NOMO-1 (cell line): ENCODE data around the gene CRMP1.
"Not testable (repeated sequence)": the region's sequence is repeated elsewhere in the genome, so short reads cannot be mapped to it uniquely, and the experiment has no call there.

Source experiments
- DNase-seq, 2 experiments: peaks; one replicate each; lab custom pipeline; 2025; ENCODE audit not compliant: unreplicated experiment in 2 of 2; lab: John Stamatoyannopoulos, UW

The CRMP1 gene

DNA sequence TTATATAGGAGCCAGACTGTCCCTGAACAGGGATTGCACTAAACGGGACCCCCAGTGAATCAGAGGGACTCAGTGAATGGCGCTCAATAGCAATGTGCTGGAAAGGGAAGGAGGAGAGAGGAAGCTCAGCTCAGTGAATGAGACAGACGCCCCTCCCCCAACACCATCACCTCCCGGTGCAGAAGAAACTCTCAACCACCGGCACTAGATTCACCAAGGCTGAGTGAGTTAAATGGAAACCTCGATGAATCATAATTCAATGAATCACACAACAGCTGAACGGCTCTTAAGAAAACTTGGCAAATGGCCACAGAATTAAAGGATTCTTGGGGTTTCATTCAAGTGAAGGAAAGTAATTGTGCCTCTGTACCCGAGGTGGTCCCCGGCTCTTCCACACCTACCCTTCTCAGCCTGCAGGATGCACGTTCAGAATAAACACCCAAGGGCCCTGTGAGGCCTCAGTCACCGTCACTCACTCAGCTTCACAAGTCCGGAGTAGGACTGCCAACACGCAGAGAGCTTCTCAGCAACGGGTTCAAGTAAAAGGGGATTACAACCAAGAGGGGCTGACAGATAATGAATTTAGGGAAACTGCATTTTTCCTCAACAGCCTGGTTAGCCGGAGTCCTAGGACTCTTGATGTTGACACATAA is 29.3 kb downstream of the CRMP1 start:
- no peak for DNase-seq

GRCh38 chr4:5858020-5858769 is 34.7 kb downstream of the CRMP1 start:
- DNase-seq = no peak

DNA sequence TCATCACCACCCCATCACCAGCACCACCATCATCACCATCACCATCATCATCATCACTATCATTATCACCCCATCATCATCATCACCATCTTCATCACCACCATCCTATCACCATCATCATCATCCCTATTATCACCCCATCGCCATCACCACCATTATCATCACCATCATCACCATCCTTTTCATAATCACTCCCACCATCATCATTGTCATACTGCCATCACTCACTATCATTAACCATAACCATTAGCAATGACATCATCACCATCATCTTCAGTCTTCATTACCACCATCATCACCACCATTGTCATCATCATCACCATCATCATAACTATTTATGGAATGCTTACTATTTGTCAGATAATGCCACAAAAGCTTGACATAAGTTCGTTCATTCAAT is 35.7 kb downstream of the CRMP1 start:
- DNase-seq = no peak

GRCh38 chr4:5856362-5856761 is 36.5 kb downstream of the CRMP1 start:
- not testable (repeated sequence) for DNase-seq

GRCh38 chr4:5854929-5855328 is 38.0 kb downstream of the CRMP1 start:
- DNase-seq = no peak

- no peak for DNase-seq
Measured at GRCh38 chr4:5852523-5853202, 40.2 kb downstream of the CRMP1 start.

GRCh38 chr4:5851637-5852301 is 41.1 kb downstream of the CRMP1 start:
- no peak for DNase-seq

DNA sequence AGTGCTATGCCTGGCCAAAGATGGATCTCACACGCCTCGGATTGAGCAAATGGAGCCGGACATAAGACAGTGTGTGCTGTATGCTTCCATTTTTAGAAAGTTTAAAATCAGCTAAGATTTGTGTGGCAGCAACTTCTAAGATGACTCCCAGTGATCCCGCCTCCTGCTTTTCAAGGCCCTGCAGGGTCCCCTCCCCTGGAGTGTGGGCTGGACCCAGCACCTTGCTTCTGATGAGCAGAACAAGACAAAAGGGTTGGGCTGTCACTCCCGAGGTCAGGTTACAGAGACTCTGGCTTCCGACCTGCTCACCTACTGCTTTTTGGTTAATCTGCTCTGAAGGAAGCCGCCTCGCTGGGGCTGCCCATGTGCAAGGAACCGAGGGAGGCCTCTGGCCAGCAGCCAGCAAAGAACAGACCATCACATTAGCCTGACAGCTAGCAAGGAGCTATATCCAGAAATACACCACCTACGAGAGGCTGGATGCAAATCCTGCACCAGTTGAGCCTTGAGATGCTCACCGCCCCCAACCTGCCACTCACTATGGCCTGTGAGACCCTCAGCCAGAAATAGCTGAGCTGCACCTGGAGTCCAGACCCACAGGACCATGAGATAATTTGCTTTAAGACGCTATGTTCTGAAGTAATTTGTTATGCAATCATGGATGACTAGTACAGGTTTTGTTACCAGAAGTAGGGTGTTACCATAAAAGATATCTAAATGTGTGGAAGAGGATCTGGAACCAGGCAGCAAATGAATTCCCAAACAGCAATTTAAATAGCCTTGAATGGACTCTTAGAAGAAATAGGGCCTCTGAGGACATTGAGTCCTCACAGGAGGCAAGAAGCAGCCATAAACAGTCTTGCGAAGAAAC is 47.6 kb downstream of the CRMP1 start:
- DNase-seq = no peak

GRCh38 chr4:5843573-5844530 is 49.0 kb downstream of the CRMP1 start:
- DNase-seq = no peak

- no peak for DNase-seq
Measured at GRCh38 chr4:5842456-5842855, 50.4 kb downstream of the CRMP1 start.

DNA sequence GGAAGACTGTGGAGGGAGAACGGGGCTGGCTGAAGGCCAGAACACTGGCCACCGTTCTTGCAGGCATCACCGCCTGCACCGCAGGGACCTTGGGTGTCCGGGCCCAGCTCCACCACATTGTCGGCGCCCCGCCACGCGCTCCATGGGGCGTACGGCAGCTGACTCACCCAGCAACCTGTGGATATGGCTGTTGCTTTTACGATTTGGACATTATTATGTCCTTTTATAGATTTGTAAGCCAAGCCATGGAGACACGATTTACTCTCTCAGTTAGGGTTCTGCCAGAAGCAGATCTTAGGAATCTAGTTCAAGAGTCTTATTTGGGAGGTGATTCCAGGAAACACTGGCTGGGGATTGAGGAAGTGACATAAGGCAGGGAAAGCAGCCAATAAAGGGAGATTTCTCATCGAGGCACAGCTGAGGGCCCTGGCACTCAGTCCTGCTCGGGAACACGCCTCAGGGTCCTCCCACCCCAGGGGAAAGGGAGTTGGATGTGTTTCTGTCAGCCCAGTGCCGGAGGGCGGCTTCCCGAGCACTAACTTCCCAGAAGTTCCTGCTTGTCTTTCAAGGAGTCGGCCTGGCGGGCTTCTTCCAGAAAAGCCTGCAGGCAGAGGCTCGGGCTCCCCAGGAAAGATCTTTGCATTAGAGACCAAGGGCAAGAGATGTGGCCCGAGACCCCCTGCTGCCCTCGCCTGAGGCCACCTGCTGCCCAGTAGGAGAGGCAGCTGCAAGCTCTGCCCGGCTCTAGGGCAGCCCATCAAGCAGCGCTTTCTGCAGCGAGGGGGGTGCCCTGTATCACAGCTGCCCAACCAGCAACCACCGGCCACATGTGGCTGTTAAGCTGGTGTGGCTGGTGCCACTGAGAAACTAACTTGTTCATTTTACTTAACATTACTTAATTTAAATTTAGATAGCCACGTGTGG is 52.9 kb downstream of the CRMP1 start:
- DNase-seq = no peak

- no peak for DNase-seq
Measured at GRCh38 chr4:5839332-5839731, 53.6 kb downstream of the CRMP1 start.

DNA sequence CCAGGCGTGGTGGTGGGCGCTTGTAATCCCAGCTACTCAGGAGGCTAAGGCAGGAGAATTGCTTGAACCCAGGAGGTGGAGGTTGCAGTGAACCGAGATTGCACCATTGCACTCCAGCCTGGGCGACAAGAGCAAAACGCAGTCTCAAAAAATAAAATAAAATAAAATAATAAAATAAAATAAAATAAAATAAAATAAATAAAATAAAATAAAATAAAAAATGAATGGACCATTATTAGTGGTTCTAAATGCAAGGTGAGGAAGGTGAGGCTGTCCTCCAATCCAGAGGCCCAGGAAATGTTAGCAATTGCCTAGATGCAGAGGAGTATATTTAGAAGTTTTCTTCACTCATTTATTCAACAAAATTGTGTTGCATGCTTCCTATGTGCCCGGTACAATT is 55.4 kb downstream of the CRMP1 start:
- not testable (repeated sequence) for DNase-seq

DNA sequence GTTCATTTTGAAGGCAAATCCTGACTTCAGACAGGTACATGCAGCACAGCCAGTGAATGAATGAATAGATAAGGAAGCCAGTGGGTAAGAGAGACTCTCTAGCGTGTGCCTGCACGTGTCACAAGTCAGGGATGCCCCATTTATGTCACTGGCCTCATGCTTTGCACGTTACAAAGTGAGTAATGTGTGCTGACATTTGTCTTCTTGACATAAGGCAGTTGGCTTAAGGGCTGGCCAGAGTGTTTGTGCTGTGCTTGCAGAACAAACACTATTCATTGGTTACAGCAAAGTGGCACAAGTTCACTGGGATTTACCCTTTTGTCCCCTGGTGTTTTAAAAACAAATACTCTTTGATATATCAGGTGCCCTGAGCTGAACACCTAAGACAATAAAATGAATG is 55.9 kb downstream of the CRMP1 start:
- DNase-seq = no peak

GRCh38 chr4:5828005-5828391 is 64.9 kb downstream of the CRMP1 start:
- DNase-seq = no peak

GRCh38 chr4:5827108-5828004 is 65.5 kb downstream of the CRMP1 start:
- no peak for DNase-seq

DNA sequence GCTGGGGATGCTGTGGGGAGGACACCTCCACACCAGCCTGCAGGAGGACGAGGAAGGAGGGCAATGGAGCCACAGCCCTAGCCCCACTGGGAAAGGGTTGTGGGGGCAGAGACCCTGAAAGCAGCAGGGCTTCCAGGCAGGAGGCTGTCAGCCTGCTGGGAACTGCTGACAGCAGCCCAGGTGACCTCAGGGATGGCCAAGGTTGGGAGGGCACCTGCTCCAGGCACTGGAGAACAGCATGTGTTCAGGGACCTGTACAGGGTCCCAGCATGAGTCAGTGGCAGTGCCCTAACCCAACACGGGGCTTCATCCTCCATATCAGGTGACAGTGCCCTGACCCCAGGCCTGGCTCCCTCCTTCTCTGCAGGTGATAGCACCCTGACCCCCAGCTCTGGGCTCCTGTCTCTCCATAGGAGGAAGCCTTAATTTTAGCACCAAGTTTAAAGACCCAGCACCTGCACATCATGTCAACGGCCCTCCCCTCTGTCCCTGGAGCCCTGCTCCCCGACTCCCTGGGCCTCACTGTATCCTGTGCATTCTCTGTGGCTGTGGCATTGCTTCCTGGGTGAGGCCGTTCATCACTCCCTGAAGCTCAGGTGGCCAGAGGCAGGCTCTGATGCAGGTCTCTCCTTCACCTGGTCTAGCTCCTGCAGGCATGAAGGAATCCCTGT is 66.3 kb downstream of the CRMP1 start:
- no peak for DNase-seq
